ENCODE results near the gene SPATC1L. TPM values are rescaled to one million over a fixed set of nuclear protein-coding genes. Genes with fewer than 3 reads are reported as not detected.

The SPATC1L gene
- total RNA-seq, 4 donors from 2014 or later: 1.3 to 22.0 (median 7.0) TPM

- Histone ChIP-seq H3K27ac (replicated peaks in 1 of 4) (no peak overlapping the region), H3K27me3 (no peaks in the 10 kb centered on the region), H3K4me1 (peaks cover 0 to 5% (median 0%) of the 10 kb centered on the region in 4 donors), H3K36me3 (peaks cover 37 to 100% (median 92%) of the 10 kb centered on the region in 4 donors), H3K4me3 (no peak overlapping the region), H3K9me3 (no peaks in the 10 kb centered on the region)
- 80% methylated on average over 2 of the region's 21 CpGs for WGBS
- intact Hi-C loops (cut with DNase I): no loop called here
- no peak for DNase-seq (ENCODE audit: extremely low spot score)
- TF ChIP-seq POLR2A (IDR thresholded peaks at IDR 0.05; ENCODE audit: low read depth): no peak
These were observed 23.0 kb upstream of the SPATC1L start for GRCh38 chr21:46207006-46207919.

DNA sequence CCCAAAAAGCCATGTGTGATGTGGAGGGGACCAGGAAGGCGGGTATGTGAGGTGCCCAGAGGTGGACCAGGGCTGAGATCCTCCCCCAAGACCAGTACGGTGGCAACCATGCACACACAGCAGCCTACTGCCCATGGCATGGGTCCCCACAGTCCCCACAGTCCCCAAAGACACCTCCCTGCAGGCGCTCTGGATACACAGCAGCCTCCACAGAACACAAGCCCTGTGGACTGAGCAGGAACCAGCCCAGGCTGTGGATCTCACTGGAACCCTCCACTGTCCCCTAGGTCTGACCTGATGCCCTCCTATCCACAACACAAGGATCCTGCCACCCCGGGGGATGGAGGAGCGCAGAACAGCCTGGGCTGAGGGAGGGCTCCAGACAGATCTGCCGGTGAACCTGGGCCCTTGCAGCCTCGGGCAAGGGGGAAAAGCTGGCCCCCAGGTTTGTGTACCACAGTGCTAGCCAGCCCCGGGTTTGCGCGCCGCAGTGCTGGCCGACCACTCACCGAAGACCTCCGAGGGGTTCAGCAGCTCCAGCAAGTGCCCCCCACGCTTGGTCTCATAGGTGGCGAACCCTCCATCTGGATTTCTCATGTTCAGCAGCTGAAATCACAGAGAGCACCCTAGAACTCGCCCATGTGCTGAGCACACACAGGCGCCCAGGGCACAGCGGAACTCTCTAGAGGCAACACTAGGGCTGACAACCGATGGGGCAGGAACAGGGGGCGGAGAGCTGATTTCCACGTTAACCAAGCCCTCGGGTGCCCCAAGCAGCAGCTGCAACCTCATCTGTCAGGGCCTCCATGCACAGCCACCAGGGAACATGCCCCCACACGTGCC is 22.1 kb upstream of the SPATC1L start:
- TF ChIP-seq, protein P1, sequence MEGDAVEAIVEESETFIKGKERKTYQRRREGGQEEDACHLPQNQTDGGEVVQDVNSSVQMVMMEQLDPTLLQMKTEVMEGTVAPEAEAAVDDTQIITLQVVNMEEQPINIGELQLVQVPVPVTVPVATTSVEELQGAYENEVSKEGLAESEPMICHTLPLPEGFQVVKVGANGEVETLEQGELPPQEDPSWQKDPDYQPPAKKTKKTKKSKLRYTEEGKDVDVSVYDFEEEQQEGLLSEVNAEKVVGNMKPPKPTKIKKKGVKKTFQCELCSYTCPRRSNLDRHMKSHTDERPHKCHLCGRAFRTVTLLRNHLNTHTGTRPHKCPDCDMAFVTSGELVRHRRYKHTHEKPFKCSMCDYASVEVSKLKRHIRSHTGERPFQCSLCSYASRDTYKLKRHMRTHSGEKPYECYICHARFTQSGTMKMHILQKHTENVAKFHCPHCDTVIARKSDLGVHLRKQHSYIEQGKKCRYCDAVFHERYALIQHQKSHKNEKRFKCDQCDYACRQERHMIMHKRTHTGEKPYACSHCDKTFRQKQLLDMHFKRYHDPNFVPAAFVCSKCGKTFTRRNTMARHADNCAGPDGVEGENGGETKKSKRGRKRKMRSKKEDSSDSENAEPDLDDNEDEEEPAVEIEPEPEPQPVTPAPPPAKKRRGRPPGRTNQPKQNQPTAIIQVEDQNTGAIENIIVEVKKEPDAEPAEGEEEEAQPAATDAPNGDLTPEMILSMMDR (IDR thresholded peaks at IDR 0.05): no peak
- TF ChIP-seq POLR2AphosphoS5 (IDR thresholded peaks at IDR 0.05) (no peak), EP300 (IDR thresholded peaks at IDR 0.05) (no peak), POLR2A (IDR thresholded peaks at IDR 0.05; ENCODE audit: low read depth) (no peak)
- Histone ChIP-seq H3K9me3 (no peaks in the 10 kb centered on the region), H3K27me3 (no peaks in the 10 kb centered on the region), H3K4me3 (no peak overlapping the region), H3K4me1 (peaks cover 0 to 5% (median 0%) of the 10 kb centered on the region in 4 donors), H3K36me3 (peaks cover 37 to 94% (median 83%) of the 10 kb centered on the region in 4 donors), H3K27ac (replicated peaks in 1 of 4) (no peak overlapping the region)
- intact Hi-C loops (cut with DNase I): no loop called here
- no peak for DNase-seq (ENCODE audit: extremely low spot score)
- 93% methylated on average over 14 of the region's 24 CpGs for WGBS

DNA sequence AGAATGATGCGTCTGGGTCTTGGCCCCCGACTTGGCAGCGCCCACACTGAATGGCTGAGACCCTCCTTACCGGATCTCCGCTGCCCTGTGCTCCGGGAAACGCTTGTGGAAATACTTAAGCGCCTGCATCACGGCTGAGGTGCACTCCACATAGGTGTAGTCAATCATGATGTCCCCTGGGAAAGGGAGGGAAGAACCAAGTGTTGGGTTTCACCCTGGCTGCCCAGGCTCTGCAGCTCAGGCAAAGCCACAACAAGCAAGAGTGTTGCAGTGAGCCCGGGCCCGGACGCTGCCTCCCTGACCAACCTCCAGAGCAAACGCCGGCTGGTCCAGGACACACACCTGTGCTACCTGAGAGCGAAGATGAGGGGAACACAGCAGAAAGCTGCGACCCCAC is 21.5 kb upstream of the SPATC1L start:
- TF ChIP-seq POLR2AphosphoS5 (IDR thresholded peaks at IDR 0.05) (no peak), POLR2A (IDR thresholded peaks at IDR 0.05; ENCODE audit: low read depth) (no peak), EP300 (IDR thresholded peaks at IDR 0.05) (no peak)
- TF ChIP-seq, protein P1 (IDR thresholded peaks at IDR 0.05): no peak
- intact Hi-C loops (cut with DNase I): no loop called here
- Histone ChIP-seq H3K4me1 (peaks cover 0 to 5% (median 0%) of the 10 kb centered on the region in 4 donors), H3K9me3 (no peaks in the 10 kb centered on the region), H3K4me3 (no peak overlapping the region), H3K27me3 (no peaks in the 10 kb centered on the region), H3K36me3 (peaks cover 37 to 91% (median 79%) of the 10 kb centered on the region in 4 donors), H3K27ac (replicated peaks in 1 of 4) (no peak overlapping the region)
- WGBS: 94% methylated on average over 16 of the region's 16 CpGs
- DNase-seq (ENCODE audit: extremely low spot score): no peak

GRCh38 chr21:46205166-46205565 is 20.9 kb upstream of the SPATC1L start:
- Histone ChIP-seq H3K36me3 (peaks cover 37 to 91% (median 78%) of the 10 kb centered on the region in 4 donors), H3K9me3 (no peaks in the 10 kb centered on the region), H3K27me3 (no peaks in the 10 kb centered on the region), H3K4me3 (no peak overlapping the region), H3K4me1 (peaks cover 0 to 5% (median 0%) of the 10 kb centered on the region in 4 donors), H3K27ac (replicated peaks in 1 of 4) (no peak overlapping the region)
- 94% methylated on average over 18 of the region's 18 CpGs for WGBS
- no peak for TF ChIP-seq POLR2AphosphoS5 (IDR thresholded peaks at IDR 0.05)
- no peak for TF ChIP-seq POLR2A (IDR thresholded peaks at IDR 0.05; ENCODE audit: low read depth)
- TF ChIP-seq EP300 (IDR thresholded peaks at IDR 0.05): no peak
- TF ChIP-seq, protein P1 (IDR thresholded peaks at IDR 0.05): no peak
- no peak for DNase-seq (ENCODE audit: extremely low spot score)
- intact Hi-C loops (cut with DNase I): no loop called here

- intact Hi-C loops (cut with DNase I): no loop called here
- no peak for TF ChIP-seq EP300 (IDR thresholded peaks at IDR 0.05)
- no peak for TF ChIP-seq POLR2A (IDR thresholded peaks at IDR 0.05; ENCODE audit: low read depth)
- no peak for TF ChIP-seq POLR2AphosphoS5 (IDR thresholded peaks at IDR 0.05)
- TF ChIP-seq, protein P1 (IDR thresholded peaks at IDR 0.05): no peak
- WGBS: 95% methylated on average over 8 of the region's 8 CpGs
- Histone ChIP-seq H3K4me3 (no peak overlapping the region), H3K36me3 (peaks cover 40 to 89% (median 73%) of the 10 kb centered on the region in 4 donors), H3K27me3 (no peaks in the 10 kb centered on the region), H3K4me1 (peaks cover 0 to 5% (median 0%) of the 10 kb centered on the region in 4 donors), H3K9me3 (no peaks in the 10 kb centered on the region), H3K27ac (replicated peaks in 1 of 4) (no peak overlapping the region)
- no peak for DNase-seq (ENCODE audit: extremely low spot score)
These were observed 18.9 kb upstream of the SPATC1L start for GRCh38 chr21:46203203-46203600.
